CD4-positive, alpha-beta memory T cell (primary cell): ENCODE data around the gene ICAM4. TPM values are rescaled to one million over a fixed set of nuclear protein-coding genes. Genes with fewer than 3 reads are reported as not detected.

Experiments
- CTCF ChIA-PET: fragments of 350-600 bp; sonication (Branson Sonifier 250); formaldehyde crosslinking; loops from one replicate; lab custom pipeline; 2021; ENCODE audit warnings: inconsistent platforms; ENCODE audit not compliant: partially characterized antibody; lab: Charles Lee
- POLR2A ChIA-PET: fragments of 350-600 bp; sonication (Branson Sonifier 250); formaldehyde crosslinking; loops from one replicate; lab custom pipeline; 2021; ENCODE audit not compliant: partially characterized antibody; lab: Charles Lee
- DNase-seq, 5 donors: peaks; one replicate each; pipeline versions ENCODE4 v3.0.0 to v3.0.0-alpha.2; 2020 to 2022; ENCODE audit warnings: mixed read lengths in 1 of 5
- H3K27ac ChIP-seq: one replicate; pipeline ENCODE4 v1.7.0; 2013; ENCODE audit warnings: low read depth, low read length
- H3K27me3 ChIP-seq: 2 replicates; pipeline ENCODE4 v1.7.0; 2013; ENCODE audit warnings: mild to moderate bottlenecking, low read length, moderate library complexity; ENCODE audit not compliant: insufficient read depth
- H3K36me3 ChIP-seq: 2 replicates; pipeline ENCODE4 v1.7.0; 2013; ENCODE audit warnings: mild to moderate bottlenecking, low read length, moderate library complexity; ENCODE audit not compliant: insufficient read depth
- H3K4me1 ChIP-seq: 2 replicates; pipeline ENCODE4 v1.7.0; 2013; ENCODE audit warnings: mild to moderate bottlenecking, low read length, moderate library complexity; ENCODE audit not compliant: insufficient read depth
- H3K4me3 ChIP-seq, 2 donors: one replicate each; pipeline ENCODE4 v1.7.0; 2013; ENCODE audit warnings: low read length in 2 of 2, mild to moderate bottlenecking in 1 of 2
- H3K9me3 ChIP-seq, 2 donors: one replicate each; pipeline ENCODE4 v1.7.0; 2013; ENCODE audit warnings: low read length in 2 of 2, control low read depth in 1 of 2; ENCODE audit not compliant: control insufficient read depth in 1 of 2
- H3K27ac Mint-ChIP-seq, 7 donors: one replicate each; pipeline ENCODE4 v1.8.0; 2020 to 2021; ENCODE audit warnings: mixed read lengths in 7 of 7, mild to moderate bottlenecking in 6 of 7, inconsistent platforms in 3 of 7, moderate library complexity in 3 of 7
- H3K27me3 Mint-ChIP-seq, 2 donors: one replicate each; pipeline ENCODE4 v1.8.0; 2020 to 2021; ENCODE audit warnings: mixed read lengths in 2 of 2
- H3K36me3 Mint-ChIP-seq, 2 donors: one replicate each; pipeline ENCODE4 v1.8.0; 2020 to 2021; ENCODE audit warnings: mixed read lengths in 2 of 2, inconsistent platforms in 1 of 2, mild to moderate bottlenecking in 1 of 2
- H3K4me1 Mint-ChIP-seq, 4 donors: one replicate each; pipeline ENCODE4 v1.8.0; 2020 to 2021; ENCODE audit warnings: mixed read lengths in 4 of 4, mild to moderate bottlenecking in 1 of 4
- H3K4me3 Mint-ChIP-seq, 8 donors: one replicate each; pipeline ENCODE4 v1.8.0; 2020 to 2021; ENCODE audit warnings: mixed read lengths in 8 of 8, mild to moderate bottlenecking in 7 of 8, moderate library complexity in 6 of 8, inconsistent platforms in 3 of 8
- H3K9me3 Mint-ChIP-seq, 8 donors: one replicate each; pipeline ENCODE4 v1.8.0; 2020 to 2021; ENCODE audit warnings: mixed read lengths in 8 of 8, mild to moderate bottlenecking in 5 of 8, inconsistent platforms in 3 of 8, moderate library complexity in 1 of 8
- intact Hi-C: fragments of 100-400 bp; cut with micrococcal nuclease; formaldehyde crosslinking; loops from one replicate; pipeline ENCODE4 v1.15.1; 2023
- polyA plus RNA-seq, 2 donors: library from polyadenylated mRNA; unstranded; fragments of 300-500 nt; fragmentation: Illumina TruSeq; gene quantifications; one replicate each; pipeline ENCODE4 v1.2.3, GENCODE V29; 2021
- total RNA-seq, 2 experiments: library from RNA; stranded (reverse); gene quantifications; one replicate each; pipeline ENCODE4 v1.2.3, GENCODE V29; 2021

ICAM4 gene
- total and polyA plus RNA-seq, 4 experiments from 2014 or later = 0.70 to 1.5 (median 1.3) TPM; not detected in 1

DNA sequence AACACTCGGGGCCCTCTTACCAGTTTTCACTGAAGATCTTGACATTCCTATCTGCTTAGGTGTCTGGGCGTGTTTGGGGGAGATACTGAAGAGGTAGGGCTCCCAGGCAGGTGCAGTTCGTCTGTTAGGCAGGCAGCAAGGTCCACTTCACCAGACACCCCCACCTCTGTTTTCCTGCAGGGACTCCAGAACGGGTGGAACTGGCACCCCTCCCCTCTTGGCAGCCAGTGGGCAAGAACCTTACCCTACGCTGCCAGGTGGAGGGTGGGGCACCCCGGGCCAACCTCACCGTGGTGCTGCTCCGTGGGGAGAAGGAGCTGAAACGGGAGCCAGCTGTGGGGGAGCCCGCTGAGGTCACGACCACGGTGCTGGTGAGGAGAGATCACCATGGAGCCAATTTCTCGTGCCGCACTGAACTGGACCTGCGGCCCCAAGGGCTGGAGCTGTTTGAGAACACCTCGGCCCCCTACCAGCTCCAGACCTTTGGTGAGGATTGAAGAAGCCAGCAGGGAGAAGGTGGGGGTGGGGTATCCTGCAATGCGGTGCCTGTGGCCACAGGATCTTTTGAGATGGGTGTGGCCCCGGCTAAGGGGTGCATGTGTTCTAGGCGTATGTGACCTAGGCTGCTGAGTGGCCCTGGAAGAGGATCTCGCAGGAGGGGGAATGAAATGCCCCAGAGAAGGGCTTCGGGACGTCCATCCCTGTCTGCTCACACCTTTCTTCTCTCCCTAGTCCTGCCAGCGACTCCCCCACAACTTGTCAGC is 3.3 kb upstream of the ICAM4 start:
- Histone ChIP-seq H3K4me1 (peaks cover 29% of the 10 kb centered on the region), H3K9me3 (no peaks in the 10 kb centered on the region), H3K27ac (no peak overlapping the region), H3K36me3 (peaks cover 24% of the 10 kb centered on the region), H3K4me3 (no peak overlapping the region), H3K27me3 (peaks cover 13% of the 10 kb centered on the region)
- intact Hi-C loops = no loop called here
- Mint-ChIP-seq H3K4me1 (peaks cover 15 to 44% (median 28%) of the 10 kb centered on the region in 4 donors), H3K27ac (no peak overlapping the region), H3K27me3 (peaks cover 3 to 4% of the 10 kb centered on the region in 2 donors), H3K36me3 (peaks cover 25 to 36% of the 10 kb centered on the region in 2 donors), H3K9me3 (no peaks in the 10 kb centered on the region), H3K4me3 (no peak overlapping the region)
- DNase-seq = no peak
- ChIA-PET POLR2A (interaction anchor here (1.4 to 2.1 kb wide), 2 partner anchors 12 to 97 kb away, joined by 4 to 8 read pairs; partner anchors contain the start of genes ICAM1 and TYK2), CTCF (interaction anchor here (1.6 kb wide), 1 partner anchor 12 kb away, joined by 4 read pairs; the partner anchor contains the start of gene ICAM1)

DNA sequence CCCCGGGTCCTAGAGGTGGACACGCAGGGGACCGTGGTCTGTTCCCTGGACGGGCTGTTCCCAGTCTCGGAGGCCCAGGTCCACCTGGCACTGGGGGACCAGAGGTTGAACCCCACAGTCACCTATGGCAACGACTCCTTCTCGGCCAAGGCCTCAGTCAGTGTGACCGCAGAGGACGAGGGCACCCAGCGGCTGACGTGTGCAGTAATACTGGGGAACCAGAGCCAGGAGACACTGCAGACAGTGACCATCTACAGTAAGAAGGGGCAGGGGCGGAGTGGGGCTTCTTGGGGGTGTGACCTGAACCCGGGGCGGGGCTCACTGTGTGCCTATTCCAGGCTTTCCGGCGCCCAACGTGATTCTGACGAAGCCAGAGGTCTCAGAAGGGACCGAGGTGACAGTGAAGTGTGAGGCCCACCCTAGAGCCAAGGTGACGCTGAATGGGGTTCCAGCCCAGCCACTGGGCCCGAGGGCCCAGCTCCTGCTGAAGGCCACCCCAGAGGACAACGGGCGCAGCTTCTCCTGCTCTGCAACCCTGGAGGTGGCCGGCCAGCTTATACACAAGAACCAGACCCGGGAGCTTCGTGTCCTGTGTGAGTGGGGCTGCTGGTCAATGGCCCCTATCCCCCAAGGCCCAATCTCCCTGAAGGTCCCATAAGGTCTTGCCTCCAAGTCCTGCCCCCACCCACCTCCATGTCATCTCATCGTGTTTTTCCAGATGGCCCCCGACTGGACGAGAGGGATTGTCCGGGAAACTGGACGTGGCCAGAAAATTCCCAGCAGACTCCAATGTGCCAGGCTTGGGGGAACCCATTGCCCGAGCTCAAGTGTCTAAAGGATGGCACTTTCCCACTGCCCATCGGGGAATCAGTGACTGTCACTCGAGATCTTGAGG is 2.4 kb upstream of the ICAM4 start:
- ChIA-PET CTCF (interaction anchor here (1.5 to 1.6 kb wide), 2 partner anchors 13 kb away, joined by 4 to 7 read pairs; partner anchors contain the start of gene ICAM1), POLR2A (interaction anchor here (0.6 to 2.1 kb wide), 2 partner anchors 7 to 13 kb away, joined by 4 to 8 read pairs; partner anchors contain the start of gene ICAM1)
- no peaks in the 10 kb centered on the region for H3K9me3 ChIP-seq
- intact Hi-C loops = no loop called here
- H3K4me3 ChIP-seq = no peak overlapping the region
- Mint-ChIP-seq H3K36me3 (peaks cover 21 to 31% of the 10 kb centered on the region in 2 donors), H3K27ac (peak overlapping the region in 2 of 7 donors; percentile 60 to 74), H3K4me1 (peaks cover 17 to 49% (median 31%) of the 10 kb centered on the region in 4 donors), H3K9me3 (no peaks in the 10 kb centered on the region), H3K4me3 (no peak overlapping the region), H3K27me3 (peaks cover 11 to 12% of the 10 kb centered on the region in 2 donors)
- peaks cover 20% of the 10 kb centered on the region for H3K27me3 ChIP-seq
- peaks cover 37% of the 10 kb centered on the region for H3K4me1 ChIP-seq
- peaks cover 24% of the 10 kb centered on the region for H3K36me3 ChIP-seq
- no peak for DNase-seq
- H3K27ac ChIP-seq = no peak overlapping the region

DNA sequence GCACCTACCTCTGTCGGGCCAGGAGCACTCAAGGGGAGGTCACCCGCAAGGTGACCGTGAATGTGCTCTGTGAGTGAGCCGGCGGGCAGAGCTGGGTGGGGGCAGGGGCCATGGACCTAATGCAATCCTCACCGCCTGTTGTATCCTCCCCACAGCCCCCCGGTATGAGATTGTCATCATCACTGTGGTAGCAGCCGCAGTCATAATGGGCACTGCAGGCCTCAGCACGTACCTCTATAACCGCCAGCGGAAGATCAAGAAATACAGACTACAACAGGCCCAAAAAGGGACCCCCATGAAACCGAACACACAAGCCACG is 1.8 kb upstream of the ICAM4 start:
- Histone ChIP-seq H3K9me3 (no peaks in the 10 kb centered on the region), H3K4me1 (peaks cover 44% of the 10 kb centered on the region), H3K4me3 (no peak overlapping the region), H3K27me3 (peaks cover 23% of the 10 kb centered on the region), H3K36me3 (peaks cover 24% of the 10 kb centered on the region), H3K27ac (no peak overlapping the region)
- intact Hi-C loops = no loop called here
- no peak overlapping the region for H3K4me3 Mint-ChIP-seq
- ChIA-PET POLR2A (interaction anchor here (2.1 kb wide), 1 partner anchor 14 kb away, joined by 8 read pairs; the partner anchor contains the start of gene ICAM1), CTCF (interaction anchor here (1.5 kb wide), 1 partner anchor 14 kb away, joined by 7 read pairs; the partner anchor contains the start of gene ICAM1)
- H3K9me3 Mint-ChIP-seq = no peaks in the 10 kb centered on the region
- H3K4me1 Mint-ChIP-seq = peaks cover 17 to 49% (median 31%) of the 10 kb centered on the region in 4 donors
- peak overlapping the region in 1 of 7 donors; percentile 74 for H3K27ac Mint-ChIP-seq
- DNase-seq = no peak
- H3K36me3 Mint-ChIP-seq = peaks cover 17 to 25% of the 10 kb centered on the region in 2 donors
- H3K27me3 Mint-ChIP-seq = peaks cover 13% of the 10 kb centered on the region in 2 donors

DNA sequence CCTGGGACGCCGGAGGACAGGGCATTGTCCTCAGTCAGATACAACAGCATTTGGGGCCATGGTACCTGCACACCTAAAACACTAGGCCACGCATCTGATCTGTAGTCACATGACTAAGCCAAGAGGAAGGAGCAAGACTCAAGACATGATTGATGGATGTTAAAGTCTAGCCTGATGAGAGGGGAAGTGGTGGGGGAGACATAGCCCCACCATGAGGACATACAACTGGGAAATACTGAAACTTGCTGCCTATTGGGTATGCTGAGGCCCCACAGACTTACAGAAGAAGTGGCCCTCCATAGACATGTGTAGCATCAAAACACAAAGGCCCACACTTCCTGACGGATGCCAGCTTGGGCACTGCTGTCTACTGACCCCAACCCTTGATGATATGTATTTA is 1.4 kb upstream of the ICAM4 start:
- peaks cover 24% of the 10 kb centered on the region for H3K36me3 ChIP-seq
- no peak overlapping the region for H3K27ac ChIP-seq
- peaks cover 27% of the 10 kb centered on the region for H3K27me3 ChIP-seq
- Mint-ChIP-seq H3K4me1 (peaks cover 21 to 51% (median 33%) of the 10 kb centered on the region in 4 donors), H3K4me3 (peak overlapping the region in 2 of 8 donors; percentile 32), H3K36me3 (peaks cover 16 to 23% of the 10 kb centered on the region in 2 donors), H3K27me3 (peaks cover 15 to 17% of the 10 kb centered on the region in 2 donors), H3K27ac (peak overlapping the region in 1 of 7 donors; percentile 74), H3K9me3 (no peaks in the 10 kb centered on the region)
- H3K9me3 ChIP-seq = no peaks in the 10 kb centered on the region
- POLR2A ChIA-PET = interaction anchor here (2.5 to 9.3 kb wide), 2 partner anchors 10 to 15 kb away, joined by 10 to 111 read pairs; partner anchors contain the start of gene ICAM1
- intact Hi-C loops = no loop called here
- H3K4me3 ChIP-seq = no peak overlapping the region
- peaks cover 48% of the 10 kb centered on the region for H3K4me1 ChIP-seq
- CTCF ChIA-PET = interaction anchor here (1.5 to 3.0 kb wide), 2 partner anchors 14 to 103 kb away, joined by 7 to 10 read pairs; partner anchors contain the start of gene ICAM1
- no peak for DNase-seq

DNA sequence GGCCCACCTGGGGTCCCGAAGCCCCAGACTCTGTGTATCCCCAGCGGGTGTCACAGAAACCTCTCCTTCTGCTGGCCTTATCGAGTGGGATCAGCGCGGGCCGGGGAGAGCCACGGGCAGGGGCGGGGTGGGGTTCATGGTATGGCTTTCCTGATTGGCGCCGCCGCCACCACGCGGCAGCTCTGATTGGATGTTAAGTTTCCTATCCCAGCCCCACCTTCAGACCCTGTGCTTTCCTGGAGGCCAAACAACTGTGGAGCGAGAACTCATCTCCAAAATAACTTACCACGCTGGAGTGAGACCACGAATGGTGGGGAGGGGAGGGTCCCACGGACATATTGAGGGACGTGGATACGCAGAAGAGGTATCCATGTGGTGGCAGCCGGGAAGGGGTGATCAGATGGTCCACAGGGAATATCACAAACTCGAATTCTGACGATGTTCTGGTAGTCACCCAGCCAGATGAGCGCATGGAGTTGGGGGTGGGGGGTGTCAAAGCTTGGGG is 2.0 kb downstream of the ICAM4 start:
- DNase-seq = peak in 2 of 5 donors; percentile 16 to 19
- H3K27ac ChIP-seq = no peak overlapping the region
- CTCF ChIA-PET = interaction anchor here (0.9 to 3.2 kb wide), 7 partner anchors 18 to 167 kb away, joined by 3 to 20 read pairs (median 5); partner anchors contain the start of gene ICAM1

DNA sequence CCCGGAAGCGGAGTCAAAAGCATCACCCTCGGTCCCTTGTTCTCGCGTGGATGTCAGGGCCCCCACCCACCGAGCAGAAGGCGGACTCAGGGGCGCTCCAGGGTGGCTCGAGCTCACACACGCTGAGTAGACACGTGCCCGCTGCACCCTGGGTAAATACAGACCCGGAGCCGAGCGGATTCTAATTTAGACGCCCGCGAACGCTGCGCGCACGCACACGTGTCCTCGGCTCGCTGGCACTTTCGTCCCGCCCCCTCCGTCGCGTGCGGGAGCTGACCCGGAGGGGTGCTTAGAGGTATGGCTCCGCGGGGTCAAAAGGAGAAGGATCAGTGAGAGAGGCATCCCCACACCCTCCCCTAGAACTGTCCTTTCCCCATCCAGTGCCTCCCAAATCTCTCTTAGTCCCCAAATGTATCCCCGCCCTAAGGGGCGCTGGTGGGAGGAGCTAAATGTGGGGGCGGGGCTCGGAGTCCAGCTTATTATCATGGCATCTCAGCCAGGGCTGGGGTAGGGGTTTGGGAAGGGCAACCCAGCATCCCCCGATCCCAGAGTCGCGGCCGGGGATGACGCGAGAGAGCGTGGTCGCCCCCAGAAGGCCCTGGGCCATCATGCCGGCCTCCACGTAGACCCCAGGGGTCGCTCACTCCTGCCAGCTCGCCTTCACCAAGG is 2.5 kb downstream of the ICAM4 start:
- H3K36me3 ChIP-seq = peaks cover 19% of the 10 kb centered on the region
- intact Hi-C loops = loop anchor here (2.0 kb wide), 2 partner anchors 18 to 44 kb away; partner anchors contain the start of genes ICAM1 and RAVER1
- peak overlapping the region; percentile 72 to 89 (median 80) for H3K4me3 Mint-ChIP-seq
- DNase-seq = peak; percentile 56 to 81 (median 64)
- H3K27ac ChIP-seq = no peak overlapping the region
- H3K4me1 ChIP-seq = peaks cover 81% of the 10 kb centered on the region
- H3K27ac Mint-ChIP-seq = peak overlapping the region in 4 of 7 donors; percentile 65 to 89 (median 80)
- peaks cover 14 to 16% of the 10 kb centered on the region in 2 donors for H3K36me3 Mint-ChIP-seq
- peak overlapping the region; percentile 34 to 64 for H3K4me3 ChIP-seq
- CTCF ChIA-PET = interaction anchor here (1.6 to 3.2 kb wide), 5 partner anchors 19 to 102 kb away, joined by 4 to 20 read pairs (median 6); partner anchors contain the start of gene ICAM1
- H3K27me3 ChIP-seq = peaks cover 65% of the 10 kb centered on the region
- H3K27me3 Mint-ChIP-seq = peaks cover 39 to 42% of the 10 kb centered on the region in 2 donors
- POLR2A ChIA-PET = interaction anchor here (1.0 to 9.3 kb wide), 11 partner anchors 8 to 123 kb away, joined by 3 to 111 read pairs (median 5); partner anchors contain the start of genes ICAM1 and TYK2
- H3K9me3 Mint-ChIP-seq = peaks cover 0 to 8% (median 0%) of the 10 kb centered on the region in 8 donors
- H3K4me1 Mint-ChIP-seq = peaks cover 40 to 82% (median 61%) of the 10 kb centered on the region in 4 donors
- H3K9me3 ChIP-seq = no peaks in the 10 kb centered on the region

More for the DNA sequence above, 2.0 kb downstream of the ICAM4 start:
- H3K4me3 Mint-ChIP-seq = peak overlapping the region; percentile 72 to 89 (median 80)
- peaks cover 16 to 18% of the 10 kb centered on the region in 2 donors for H3K36me3 Mint-ChIP-seq
- Histone ChIP-seq H3K27me3 (peaks cover 59% of the 10 kb centered on the region), H3K4me1 (peaks cover 77% of the 10 kb centered on the region), H3K36me3 (peaks cover 21% of the 10 kb centered on the region), H3K4me3 (peak overlapping the region; percentile 34 to 64), H3K9me3 (no peaks in the 10 kb centered on the region)
- H3K27me3 Mint-ChIP-seq = peaks cover 37 to 42% of the 10 kb centered on the region in 2 donors
- POLR2A ChIA-PET = interaction anchor here (1.0 to 9.3 kb wide), 11 partner anchors 8 to 124 kb away, joined by 3 to 111 read pairs (median 5); partner anchors contain the start of genes ICAM1 and TYK2
- peaks cover 40 to 82% (median 59%) of the 10 kb centered on the region in 4 donors for H3K4me1 Mint-ChIP-seq
- peaks cover 0 to 8% (median 0%) of the 10 kb centered on the region in 8 donors for H3K9me3 Mint-ChIP-seq
- peak overlapping the region in 5 of 7 donors; percentile 13 to 89 (median 65) for H3K27ac Mint-ChIP-seq
- intact Hi-C loops = loop anchor here (2.0 kb wide), 2 partner anchors 18 to 44 kb away; partner anchors contain the start of genes ICAM1 and RAVER1
